Keratinocyte (primary cell): Measurements from ENCODE around the gene CACNA2D4. TPM values are rescaled to one million over a fixed set of nuclear protein-coding genes. Genes with fewer than 3 reads are reported as not detected.

ENCODE experiments used
- DNase-seq: peaks from one replicate; pipeline ENCODE4 v3.0.0-alpha.2; 2011; ENCODE audit warnings: low read depth, missing footprints, low spot score
- FAIRE-seq: peaks from 2 replicates; lab custom pipeline; 2011; peaks lifted over from hg19 to GRCh38; lab: Jason Lieb, UNC
- H2AFZ ChIP-seq: 2 replicates; pipeline ENCODE4 v1.6.0; 2012; ENCODE audit warnings: low read length, control low read depth, inconsistent platforms; ENCODE audit not compliant: control insufficient read depth
- H3K27ac ChIP-seq: 2 replicates; pipeline ENCODE4 v1.5.1; 2011; ENCODE audit warnings: low read length; ENCODE audit not compliant: control insufficient read depth, insufficient read depth
- H3K27me3 ChIP-seq: 3 replicates; pipeline ENCODE4 v1.6.0; 2011; ENCODE audit warnings: low read length; ENCODE audit not compliant: control insufficient read depth, insufficient read depth; ENCODE audit errors: extremely low read depth
- H3K36me3 ChIP-seq, 2 experiments: 2 replicates in 1 of 2; 3 replicates in 1 of 2; pipeline ENCODE4 v1.5.1; 2011; ENCODE audit warnings: low read length in 2 of 2, mild to moderate bottlenecking in 1 of 2; ENCODE audit not compliant: control insufficient read depth in 2 of 2, insufficient read depth in 2 of 2; ENCODE audit errors: extremely low read depth in 1 of 2
- H3K4me1 ChIP-seq: 3 replicates; pipeline ENCODE4 v1.5.1; 2011; ENCODE audit warnings: low read length; ENCODE audit not compliant: control insufficient read depth, insufficient read depth; ENCODE audit errors: extremely low read depth
- H3K4me2 ChIP-seq: 3 replicates; pipeline ENCODE4 v1.6.0; 2011; ENCODE audit warnings: low read depth, low read length; ENCODE audit not compliant: control insufficient read depth, insufficient read depth; ENCODE audit errors: extremely low read depth
- H3K4me3 ChIP-seq, 3 experiments: fragments of 200-600 bp in 1 of 3; sonication (generic) in 1 of 3; 2 replicates in 2 of 3; 3 replicates in 1 of 3; pipeline ENCODE4 v1.5.1; 2011 to 2016; ENCODE audit warnings: low read length in 3 of 3, mild to moderate bottlenecking in 3 of 3, control low read depth in 2 of 3, inconsistent platforms in 1 of 3, low read depth in 1 of 3, mixed read lengths in 1 of 3, mixed run types in 1 of 3, moderate library complexity in 1 of 3; ENCODE audit not compliant: control insufficient read depth in 2 of 3, insufficient read depth in 2 of 3; ENCODE audit errors: extremely low read depth in 1 of 3
- H3K79me2 ChIP-seq: 2 replicates; pipeline ENCODE4 v1.6.0; 2012; ENCODE audit warnings: low read length; ENCODE audit not compliant: control insufficient read depth, insufficient read depth
- H3K9ac ChIP-seq: 3 replicates; pipeline ENCODE4 v1.6.0; 2011; ENCODE audit warnings: low read length; ENCODE audit not compliant: control insufficient read depth, insufficient read depth; ENCODE audit errors: extremely low read depth
- H3K9me1 ChIP-seq: 3 replicates; pipeline ENCODE4 v1.6.0; 2011; ENCODE audit warnings: low read length; ENCODE audit not compliant: control insufficient read depth, insufficient read depth; ENCODE audit errors: extremely low read depth
- H3K9me3 ChIP-seq: 2 replicates; pipeline ENCODE4 v1.5.1; 2012; ENCODE audit warnings: low read depth, low read length; ENCODE audit not compliant: control insufficient read depth
- H4K20me1 ChIP-seq: 3 replicates; pipeline ENCODE4 v1.6.0; 2011; ENCODE audit warnings: low read length; ENCODE audit not compliant: control insufficient read depth, insufficient read depth; ENCODE audit errors: extremely low read depth
- EZH2 ChIP-seq: IDR thresholded peaks from one replicate; pipeline ENCODE4 v1.6.1; 2012; ENCODE audit warnings: inconsistent platforms, mild to moderate bottlenecking, low read length, moderate library complexity
- dilution Hi-C: fragments of 300-500 bp; cut with MboI; formaldehyde crosslinking; loops from one replicate; pipeline ENCODE4 v1.7.0; 2020; ENCODE audit warnings: low sequenced_read_pairs; ENCODE audit not compliant: extremely low pct_ligation_motif_present
- polyA plus RNA-seq, 5 experiments: library from polyadenylated mRNA; depleted of rRNA in 3 of 5; stranded (reverse) in 3 of 5; stranded (forward) in 1 of 5; unstranded in 1 of 5; fragments of >200 nt; gene quantifications; 1 replicate in 1 of 5; 2 replicates in 3 of 5; 3 replicates in 1 of 5; pipeline versions ENCODE4 v1.2.1 to v1.2.3, GENCODE V29; 2011 to 2012; ENCODE audit warnings: missing spikeins in 2 of 5, low read depth in 1 of 5, low replicate concordance in 1 of 5
- TF ChIP-seq, protein P1 (sequence below), 3 experiments: IDR thresholded peaks in 1 of 3; conservative IDR thresholded peaks in 1 of 3; optimal IDR thresholded peaks in 1 of 3; 2 replicates in 2 of 3; 3 replicates in 1 of 3; pipeline versions ENCODE3 to v1.5.1; 2011; ENCODE audit warnings: low read length in 3 of 3, mild to moderate bottlenecking in 3 of 3, moderate library complexity in 2 of 3, control low read depth in 1 of 3, inconsistent platforms in 1 of 3; ENCODE audit not compliant: insufficient read depth in 2 of 3; ENCODE audit errors: extremely low read depth in 1 of 3

Gene CACNA2D4
- polyA plus RNA-seq, 1 donor (not counting 4 experiments of a cell fraction or from before 2014, with no cell fraction given): 0.09 TPM

DNA sequence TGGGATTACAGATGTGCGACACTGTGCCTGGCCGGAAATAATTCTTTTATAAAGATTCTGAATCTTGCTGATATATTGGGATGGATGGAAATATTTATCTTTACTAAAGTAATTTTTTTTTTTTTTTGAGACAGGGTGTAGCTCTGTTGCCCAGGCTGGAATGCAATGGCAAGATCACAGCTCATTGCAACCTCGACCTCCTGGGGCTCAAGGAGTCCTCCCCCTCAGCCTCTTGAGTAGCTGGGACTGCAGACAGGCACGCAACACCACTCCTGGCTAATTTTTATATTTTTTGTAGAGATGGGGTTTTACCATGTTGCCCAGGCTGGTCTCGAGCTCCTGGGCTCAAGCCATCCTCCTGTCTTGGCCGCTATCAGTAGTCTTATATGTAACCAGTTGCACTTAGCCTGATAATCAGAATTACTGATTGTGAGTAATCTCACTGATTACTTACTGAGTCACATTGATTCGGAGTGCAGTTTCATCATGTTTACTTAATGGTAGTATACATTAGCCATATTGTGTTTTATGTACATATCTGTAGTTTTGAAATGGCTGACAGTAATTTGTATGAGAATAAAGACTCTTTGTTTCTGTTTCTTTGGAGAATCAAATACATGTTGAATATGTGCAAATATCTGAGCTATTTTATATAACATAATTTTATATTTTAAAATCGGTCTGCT lies 148.5 kb downstream of the CACNA2D4 start:
- Histone ChIP-seq H3K4me1 (peaks cover 2% of the 10 kb centered on the region), H3K36me3 (peaks cover 3 to 10% of the 10 kb centered on the region in 2 experiments), H4K20me1 (no peaks in the 10 kb centered on the region), H3K9ac (no peak overlapping the region), H2AFZ (no peak overlapping the region), H3K4me3 (no peak overlapping the region), H3K79me2 (peaks cover 13% of the 10 kb centered on the region), H3K27me3 (no peaks in the 10 kb centered on the region), H3K4me2 (no peak overlapping the region), H3K9me3 (no peaks in the 10 kb centered on the region), H3K9me1 (no peaks in the 10 kb centered on the region), H3K27ac (no peak overlapping the region)
- dilution Hi-C loops: no loop called here
- no peak for TF ChIP-seq EZH2
- TF ChIP-seq, protein P1, sequence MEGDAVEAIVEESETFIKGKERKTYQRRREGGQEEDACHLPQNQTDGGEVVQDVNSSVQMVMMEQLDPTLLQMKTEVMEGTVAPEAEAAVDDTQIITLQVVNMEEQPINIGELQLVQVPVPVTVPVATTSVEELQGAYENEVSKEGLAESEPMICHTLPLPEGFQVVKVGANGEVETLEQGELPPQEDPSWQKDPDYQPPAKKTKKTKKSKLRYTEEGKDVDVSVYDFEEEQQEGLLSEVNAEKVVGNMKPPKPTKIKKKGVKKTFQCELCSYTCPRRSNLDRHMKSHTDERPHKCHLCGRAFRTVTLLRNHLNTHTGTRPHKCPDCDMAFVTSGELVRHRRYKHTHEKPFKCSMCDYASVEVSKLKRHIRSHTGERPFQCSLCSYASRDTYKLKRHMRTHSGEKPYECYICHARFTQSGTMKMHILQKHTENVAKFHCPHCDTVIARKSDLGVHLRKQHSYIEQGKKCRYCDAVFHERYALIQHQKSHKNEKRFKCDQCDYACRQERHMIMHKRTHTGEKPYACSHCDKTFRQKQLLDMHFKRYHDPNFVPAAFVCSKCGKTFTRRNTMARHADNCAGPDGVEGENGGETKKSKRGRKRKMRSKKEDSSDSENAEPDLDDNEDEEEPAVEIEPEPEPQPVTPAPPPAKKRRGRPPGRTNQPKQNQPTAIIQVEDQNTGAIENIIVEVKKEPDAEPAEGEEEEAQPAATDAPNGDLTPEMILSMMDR (optimal IDR thresholded peaks at IDR 0.05 in 1 of 3, IDR thresholded peaks at IDR 0.05 in 1 of 3, conservative IDR thresholded peaks at IDR 0.05 in 1 of 3; ENCODE audit: extremely low read depth in 1 of 3, insufficient read depth in 2 of 3, low read length in 3 of 3): no peak
- FAIRE-seq (peak; percentile 9), DNase-seq (no peak)

DNA sequence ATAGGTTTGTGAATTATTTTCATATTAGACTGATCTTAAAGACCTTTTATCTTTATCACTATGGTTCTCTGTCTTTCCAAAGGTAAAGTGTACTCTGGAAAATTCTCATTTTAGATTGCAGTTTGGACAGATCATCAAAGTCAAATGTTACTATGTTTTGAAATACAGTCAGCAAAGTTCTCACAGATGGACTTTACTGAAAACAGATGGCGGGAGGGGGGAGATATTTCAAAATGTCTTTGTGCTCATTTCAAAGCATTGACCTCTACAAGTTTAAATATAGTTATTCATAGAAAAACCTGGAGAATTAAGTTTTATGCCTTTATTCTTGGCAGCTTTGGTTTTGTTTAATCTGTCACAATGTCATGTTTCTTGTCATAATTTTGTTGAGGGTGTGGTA lies 149.8 kb downstream of the CACNA2D4 start:
- FAIRE-seq: no peak
- Histone ChIP-seq H3K4me1 (peaks cover 2% of the 10 kb centered on the region), H3K9me1 (no peaks in the 10 kb centered on the region), H3K79me2 (peaks cover 13% of the 10 kb centered on the region), H3K4me2 (no peak overlapping the region), H3K27ac (no peak overlapping the region), H2AFZ (no peak overlapping the region), H3K9me3 (no peaks in the 10 kb centered on the region), H3K4me3 (no peak overlapping the region), H4K20me1 (no peaks in the 10 kb centered on the region), H3K36me3 (peaks cover 3 to 10% of the 10 kb centered on the region in 2 experiments), H3K9ac (no peak overlapping the region), H3K27me3 (no peaks in the 10 kb centered on the region)
- no peak for TF ChIP-seq EZH2
- TF ChIP-seq, protein P1 (optimal IDR thresholded peaks at IDR 0.05 in 1 of 3, IDR thresholded peaks at IDR 0.05 in 1 of 3, conservative IDR thresholded peaks at IDR 0.05 in 1 of 3; ENCODE audit: extremely low read depth in 1 of 3, insufficient read depth in 2 of 3, low read length in 3 of 3): no peak
- dilution Hi-C loops: no loop called here
- DNase-seq: no peak
